ENCODE measurements around the gene RIOK1.

DNA sequence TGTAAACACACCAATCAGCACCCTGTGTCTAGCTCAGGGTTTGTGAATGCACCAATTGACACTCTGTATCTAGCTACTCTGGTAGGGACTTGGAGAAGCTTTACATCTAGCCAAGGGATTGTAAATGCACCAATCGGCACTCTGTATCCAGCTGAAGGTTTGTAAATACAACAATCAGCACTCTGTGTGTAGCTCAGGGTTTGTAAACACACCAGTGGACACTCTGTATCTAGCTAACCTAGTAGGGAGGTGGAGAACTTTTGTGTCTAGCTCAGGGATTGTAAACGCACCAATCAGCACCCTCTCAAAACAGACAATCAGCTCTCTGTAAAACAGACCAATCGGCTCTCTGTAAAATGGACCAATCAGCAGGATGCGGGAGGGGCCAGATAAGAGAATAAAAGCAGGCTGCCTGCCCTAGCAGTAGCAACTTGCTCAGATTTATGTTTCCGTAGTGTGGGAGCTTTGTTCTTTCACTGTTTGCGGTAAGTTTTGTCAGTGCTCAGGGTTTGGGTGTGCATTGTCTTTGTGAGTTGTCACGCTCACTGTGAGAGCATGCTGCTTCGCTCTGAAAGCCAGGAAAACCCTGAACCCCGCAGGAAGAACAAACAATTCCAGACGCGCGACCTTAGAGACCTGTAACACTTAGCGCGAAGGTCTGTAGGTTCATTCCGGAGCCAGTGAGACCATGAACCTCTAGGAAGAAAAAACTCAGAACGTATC, 37.0 kb downstream of the RIOK1 start:
- TF ChIP-seq, protein P1, sequence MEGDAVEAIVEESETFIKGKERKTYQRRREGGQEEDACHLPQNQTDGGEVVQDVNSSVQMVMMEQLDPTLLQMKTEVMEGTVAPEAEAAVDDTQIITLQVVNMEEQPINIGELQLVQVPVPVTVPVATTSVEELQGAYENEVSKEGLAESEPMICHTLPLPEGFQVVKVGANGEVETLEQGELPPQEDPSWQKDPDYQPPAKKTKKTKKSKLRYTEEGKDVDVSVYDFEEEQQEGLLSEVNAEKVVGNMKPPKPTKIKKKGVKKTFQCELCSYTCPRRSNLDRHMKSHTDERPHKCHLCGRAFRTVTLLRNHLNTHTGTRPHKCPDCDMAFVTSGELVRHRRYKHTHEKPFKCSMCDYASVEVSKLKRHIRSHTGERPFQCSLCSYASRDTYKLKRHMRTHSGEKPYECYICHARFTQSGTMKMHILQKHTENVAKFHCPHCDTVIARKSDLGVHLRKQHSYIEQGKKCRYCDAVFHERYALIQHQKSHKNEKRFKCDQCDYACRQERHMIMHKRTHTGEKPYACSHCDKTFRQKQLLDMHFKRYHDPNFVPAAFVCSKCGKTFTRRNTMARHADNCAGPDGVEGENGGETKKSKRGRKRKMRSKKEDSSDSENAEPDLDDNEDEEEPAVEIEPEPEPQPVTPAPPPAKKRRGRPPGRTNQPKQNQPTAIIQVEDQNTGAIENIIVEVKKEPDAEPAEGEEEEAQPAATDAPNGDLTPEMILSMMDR (IDR thresholded peaks at IDR 0.05): no peak
- TF ChIP-seq EP300 (IDR thresholded peaks at IDR 0.05) (no peak), POLR2A (IDR thresholded peaks at IDR 0.05) (no peak)

All from stomach (tissue), 4 donors.